GM13977 (cell line): ENCODE measurements around the gene SRY.
"Not testable (repeated sequence)": the region's sequence is repeated elsewhere in the genome, so short reads cannot be mapped to it uniquely, and the experiment has no call there.

ENCODE experiments used
- DNase-seq: peaks from one replicate; pipeline ENCODE4 v3.0.0; 2012; ENCODE audit warnings: low spot score
- in situ Hi-C: fragments of 300-500 bp; cut with MboI; formaldehyde crosslinking; loops from one replicate; pipeline ENCODE4 v1.12.0; 2022; ENCODE audit warnings: low sequenced_read_pairs, low pct_unique_long_range_greater_than_20kb, mixed read lengths, inconsistent platforms; ENCODE audit not compliant: unreplicated experiment
- TF ChIP-seq, protein P1 (sequence below): IDR thresholded peaks from 2 replicates; pipeline ENCODE4 v1.5.1; 2012; ENCODE audit warnings: mild to moderate bottlenecking, control low read depth; ENCODE audit not compliant: insufficient read depth; ENCODE audit errors: extremely low read depth, missing control alignments

Gene SRY

DNA sequence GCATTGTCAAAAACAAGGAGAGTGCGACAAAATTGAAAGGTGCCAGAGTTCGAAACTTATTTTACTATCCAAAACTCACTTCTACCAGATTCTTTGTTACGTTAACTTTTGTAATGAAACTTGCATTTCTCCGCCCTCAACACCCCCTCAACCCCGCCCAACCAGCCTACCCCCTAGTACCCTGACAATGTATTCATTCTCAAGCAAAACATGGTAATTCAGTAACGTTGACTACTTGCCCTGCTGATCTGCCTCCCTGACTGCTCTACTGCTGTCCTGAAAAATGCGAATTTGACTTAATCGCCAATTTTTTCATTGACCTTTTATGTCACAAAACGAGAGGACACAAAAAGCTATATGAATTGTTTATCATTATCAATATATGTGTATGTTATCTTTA is at the start of gene SRY:
TSS of gene SRY (minus strand) at position 83 of the 400 bp plus-strand sequence. CDS start at position 4, 79 bp downstream.
- TF ChIP-seq, protein P1, sequence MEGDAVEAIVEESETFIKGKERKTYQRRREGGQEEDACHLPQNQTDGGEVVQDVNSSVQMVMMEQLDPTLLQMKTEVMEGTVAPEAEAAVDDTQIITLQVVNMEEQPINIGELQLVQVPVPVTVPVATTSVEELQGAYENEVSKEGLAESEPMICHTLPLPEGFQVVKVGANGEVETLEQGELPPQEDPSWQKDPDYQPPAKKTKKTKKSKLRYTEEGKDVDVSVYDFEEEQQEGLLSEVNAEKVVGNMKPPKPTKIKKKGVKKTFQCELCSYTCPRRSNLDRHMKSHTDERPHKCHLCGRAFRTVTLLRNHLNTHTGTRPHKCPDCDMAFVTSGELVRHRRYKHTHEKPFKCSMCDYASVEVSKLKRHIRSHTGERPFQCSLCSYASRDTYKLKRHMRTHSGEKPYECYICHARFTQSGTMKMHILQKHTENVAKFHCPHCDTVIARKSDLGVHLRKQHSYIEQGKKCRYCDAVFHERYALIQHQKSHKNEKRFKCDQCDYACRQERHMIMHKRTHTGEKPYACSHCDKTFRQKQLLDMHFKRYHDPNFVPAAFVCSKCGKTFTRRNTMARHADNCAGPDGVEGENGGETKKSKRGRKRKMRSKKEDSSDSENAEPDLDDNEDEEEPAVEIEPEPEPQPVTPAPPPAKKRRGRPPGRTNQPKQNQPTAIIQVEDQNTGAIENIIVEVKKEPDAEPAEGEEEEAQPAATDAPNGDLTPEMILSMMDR = no peak
- no peak for DNase-seq

DNA sequence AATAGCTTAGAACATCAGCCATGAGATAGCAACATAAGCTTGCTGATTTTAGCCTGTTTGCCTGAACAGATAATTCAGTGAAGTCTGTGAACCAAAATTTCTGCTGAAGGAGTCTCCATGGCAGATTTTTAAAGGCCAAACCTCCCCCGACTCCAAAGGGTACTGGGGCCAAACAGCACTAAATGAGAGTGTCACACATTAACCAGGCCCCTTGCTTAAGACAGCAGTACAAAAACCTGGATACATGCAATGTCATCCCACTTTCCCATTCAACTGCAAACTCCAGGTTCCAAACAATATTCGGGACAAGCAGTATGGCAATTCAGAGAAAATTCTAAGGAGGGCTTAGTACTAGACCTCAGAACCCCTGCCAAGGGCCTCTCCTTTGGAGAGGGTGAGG is 49.6 kb upstream of the SRY start:
- no peak for DNase-seq
- TF ChIP-seq, protein P1 = no peak
- in situ Hi-C loops = no loop called here

More for the DNA sequence above, at the start of gene SRY:
- in situ Hi-C loops = no loop called here

DNA sequence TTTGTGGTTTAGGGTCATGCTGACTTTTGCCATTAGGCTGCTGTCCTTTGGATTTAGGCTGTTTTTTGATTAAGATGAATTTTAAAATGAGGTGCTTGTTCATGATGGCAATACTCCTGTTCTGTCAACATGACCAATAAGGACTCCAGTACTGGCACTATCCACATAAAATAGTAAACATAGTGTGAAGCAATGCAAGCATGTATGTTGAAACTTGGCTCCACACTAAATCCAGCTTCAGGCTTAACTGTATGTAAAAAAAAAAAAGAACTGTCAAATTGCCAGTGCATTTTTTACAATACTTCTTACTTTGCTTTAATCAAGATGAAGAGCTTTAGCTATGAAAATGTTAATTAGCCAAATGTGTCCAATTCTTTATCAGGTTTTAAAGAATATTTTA is 47.7 kb upstream of the SRY start:
- TF ChIP-seq, protein P1 = no peak
- in situ Hi-C loops = no loop called here
- DNase-seq = no peak

DNA sequence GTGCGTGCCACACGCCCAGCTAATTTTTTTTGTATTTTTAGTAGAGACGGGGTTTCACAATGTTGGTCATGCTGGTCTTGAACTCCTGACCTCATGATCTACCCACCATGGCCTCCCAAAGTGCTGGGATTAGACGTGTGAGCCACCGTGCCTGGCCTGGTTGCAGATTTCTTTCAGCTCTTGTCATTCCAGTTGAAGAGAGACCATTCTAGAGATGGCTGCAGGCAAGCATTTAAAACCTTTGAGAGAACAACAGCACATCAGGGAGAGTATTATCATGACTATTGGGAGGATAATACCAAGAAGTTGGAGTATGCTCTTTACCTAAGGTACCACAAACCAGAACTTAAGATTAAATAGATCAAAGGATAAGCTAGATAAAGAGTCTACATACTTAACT is 41.0 kb upstream of the SRY start:
- no peak for DNase-seq
- TF ChIP-seq, protein P1 = no peak
- in situ Hi-C loops = no loop called here

DNA sequence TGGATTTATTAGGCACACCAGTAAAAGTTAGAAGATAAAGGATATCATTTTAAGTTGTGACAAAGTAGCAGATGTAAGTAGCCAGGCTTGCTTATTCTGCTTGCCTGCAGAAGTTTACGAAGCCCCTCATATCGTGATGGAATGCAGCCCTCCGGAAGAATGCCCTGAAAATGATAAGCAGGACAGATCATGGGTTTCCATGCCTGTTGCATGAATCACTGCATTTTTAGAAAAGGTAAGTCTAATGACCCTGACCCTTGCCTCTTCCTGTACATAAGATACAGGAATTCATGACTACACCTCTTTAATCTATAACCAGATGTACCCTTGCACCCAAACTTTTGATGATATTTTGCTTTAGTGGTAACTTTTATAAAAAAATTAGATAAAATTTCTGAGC is 37.0 kb upstream of the SRY start:
- in situ Hi-C loops = no loop called here
- TF ChIP-seq, protein P1 = no peak

DNA sequence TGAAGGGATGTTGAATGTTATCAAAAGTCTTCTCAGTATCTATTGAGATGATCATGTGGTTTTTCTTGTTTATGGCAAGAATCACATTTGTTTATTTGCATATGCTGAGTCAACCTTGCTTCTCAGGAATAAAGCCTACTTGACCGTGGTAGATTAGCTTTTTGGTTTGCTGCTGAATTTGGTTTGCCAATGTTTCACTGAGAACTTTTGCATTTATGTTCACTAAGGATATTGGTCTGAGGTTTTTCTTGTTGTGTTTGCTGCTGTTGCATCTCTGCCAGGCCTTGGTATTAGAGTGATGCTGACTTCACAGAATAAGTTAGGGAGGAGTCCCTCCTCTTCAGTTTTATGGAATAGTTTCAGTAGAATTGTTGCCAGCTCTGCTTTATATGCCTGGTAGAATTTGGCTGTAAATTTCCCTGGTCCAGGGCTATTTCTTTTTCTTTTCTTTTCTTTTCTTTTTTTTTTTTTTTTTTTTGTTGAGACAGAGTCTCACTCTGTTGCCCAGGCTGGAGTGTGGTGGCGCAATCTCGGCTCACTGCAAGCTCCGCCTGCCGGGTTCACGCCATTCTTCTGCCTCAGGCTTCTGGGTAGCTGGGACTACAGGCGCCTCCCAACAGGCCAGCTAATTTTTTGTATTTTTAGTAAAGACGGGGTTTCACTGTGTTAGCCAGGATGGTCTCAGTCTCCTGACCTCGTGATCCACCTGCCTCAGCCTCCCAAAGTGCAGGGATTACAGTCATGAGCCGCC is 29.8 kb upstream of the SRY start:
- in situ Hi-C loops, DNase-seq: not testable (repeated sequence)

More for the DNA sequence above, 37.0 kb upstream of the SRY start:
- DNase-seq = no peak

DNA sequence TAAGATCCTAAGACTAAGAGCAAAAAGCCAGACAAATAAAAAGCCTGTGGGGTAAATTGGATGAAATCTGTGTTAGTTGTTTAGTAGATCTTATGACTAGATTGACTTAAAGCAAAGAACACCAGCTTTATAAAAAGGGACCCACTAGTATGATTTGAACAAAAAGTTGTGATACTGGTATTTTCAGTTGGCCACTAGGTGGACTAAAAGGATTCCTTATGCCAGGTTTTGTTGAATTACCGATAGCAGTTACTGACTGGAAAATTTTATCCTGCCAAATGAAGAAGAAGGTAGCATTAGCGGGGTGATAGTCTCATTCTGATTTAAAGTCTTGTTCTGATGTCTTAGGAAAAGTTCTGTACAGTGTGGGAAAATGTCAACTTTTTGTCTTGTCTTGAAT is 12.8 kb upstream of the SRY start:
- in situ Hi-C loops = no loop called here
- TF ChIP-seq, protein P1 = no peak
- no peak for DNase-seq
